Measurements from ENCODE around the gene PDIA6. TPM values are rescaled to one million over a fixed set of nuclear protein-coding genes. Genes with fewer than 3 reads are reported as not detected.

The PDIA6 gene
- total and polyA plus RNA-seq, 10 of the 15 experiments (the other 5 are each of a cell fraction or from before 2014, with no cell fraction given): 148 to 526 (median 209) TPM

- TF ChIP-seq USF2 (IDR thresholded peaks at IDR 0.05; ENCODE audit: borderline replicate concordance, low read depth, low read length) (no peak), ZNF217 (IDR thresholded peaks at IDR 0.05) (no peak), SPI1 (IDR thresholded peaks at IDR 0.05; ENCODE audit: borderline replicate concordance, insufficient read depth, low read depth, low read length) (no peak)
Measured at GRCh38 chr2:10742666-10743065, 69.9 kb downstream of the PDIA6 start (continued).

DNA sequence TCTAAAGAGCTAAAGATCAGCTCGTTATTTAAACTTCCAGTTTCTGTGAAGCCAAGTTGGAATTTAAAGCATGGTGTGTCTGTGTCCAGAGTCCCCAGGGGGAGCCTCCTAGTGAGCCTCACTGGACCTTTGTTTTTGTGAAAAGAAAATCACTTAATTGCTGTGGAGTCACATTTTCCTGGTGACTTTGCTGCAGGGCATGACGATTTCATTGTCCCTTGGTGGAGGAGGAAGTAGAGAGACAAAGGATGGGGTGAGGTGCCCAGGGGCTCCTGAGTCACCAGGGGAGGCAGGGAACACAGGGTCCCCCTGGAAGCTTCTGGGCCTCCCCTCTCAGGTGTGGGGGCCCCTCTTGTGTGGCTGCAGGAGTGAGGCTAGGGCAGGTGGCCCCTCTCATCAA lies 71.4 kb downstream of the PDIA6 start:
- in situ Hi-C loops (cut with MboI) (no loop called here), intact Hi-C loops (cut with micrococcal nuclease; ENCODE audit: unreplicated experiment) (no loop called here)
- BruUV-seq (replicated peaks): no TSS peak
- CTCF ChIA-PET: no interaction called here
- Histone ChIP-seq H3K4me3 (no peak overlapping the region), H3K27ac (ENCODE audit: control insufficient read depth, insufficient read depth) (no peak overlapping the region), H3K79me2 (ENCODE audit: control insufficient read depth, insufficient read depth, low read length) (no peaks in the 10 kb centered on the region), H4K20me1 (ENCODE audit: control insufficient read depth, insufficient read depth) (no peaks in the 10 kb centered on the region), H3K9me3 (replicated peaks; ENCODE audit: control insufficient read depth, insufficient read depth, low read length) (no peaks in the 10 kb centered on the region), H3K27me3 (replicated peaks in 1 of 2; ENCODE audit: control insufficient read depth in 2 of 2, insufficient read depth in 2 of 2, low read length in 1 of 2) (no peaks in the 10 kb centered on the region), H3K36me3 (ENCODE audit: control insufficient read depth in 2 of 2, insufficient read depth in 2 of 2, low read length in 1 of 2) (no peaks in the 10 kb centered on the region), H2AFZ (ENCODE audit: control insufficient read depth, low read depth, low read length) (no peak overlapping the region), H3K4me1 (ENCODE audit: control insufficient read depth, insufficient read depth, low read length) (peaks cover 4% of the 10 kb centered on the region), H3K9ac (ENCODE audit: control insufficient read depth, insufficient read depth, low read length) (no peak overlapping the region), H3K4me2 (ENCODE audit: control insufficient read depth, insufficient read depth) (no peak overlapping the region)
- 8% methylated on average over 2 of the region's 2 CpGs for WGBS (ENCODE audit: insufficient coverage, insufficient replicate concordance, low lambda C conversion rate, missing lambda C conversion rate)
- SMC1A ChIA-PET (ENCODE audit: uncharacterized antibody, unreplicated experiment): interaction anchor here (0.9 kb wide), 1 partner anchor 123 kb away, joined by 3 read pairs; no protein-coding TSS in a partner anchor
- POLR2A ChIA-PET: no interaction called here
- FAIRE-seq: no peak
- no peak for DNase-seq (ENCODE audit: low read depth, low spot score)
- RAD21 ChIA-PET (ENCODE audit: unreplicated experiment): interaction anchor here (0.5 kb wide), 1 partner anchor 359 kb away, joined by 4 read pairs; no protein-coding TSS in a partner anchor
- no peak for ATAC-seq
- TF ChIP-seq LARP7 (IDR thresholded peaks at IDR 0.05) (no peak), FOXM1 (IDR thresholded peaks at IDR 0.05; ENCODE audit: low read depth, low read length) (no peak), SREBF1 (IDR thresholded peaks at IDR 0.05; ENCODE audit: low read length) (no peak), NRF1 (conservative IDR thresholded peaks at IDR 0.05; ENCODE audit: low read depth, low read length) (no peak), NR2C1 (IDR thresholded peaks at IDR 0.05) (no peak)
- TF ChIP-seq, protein P1, sequence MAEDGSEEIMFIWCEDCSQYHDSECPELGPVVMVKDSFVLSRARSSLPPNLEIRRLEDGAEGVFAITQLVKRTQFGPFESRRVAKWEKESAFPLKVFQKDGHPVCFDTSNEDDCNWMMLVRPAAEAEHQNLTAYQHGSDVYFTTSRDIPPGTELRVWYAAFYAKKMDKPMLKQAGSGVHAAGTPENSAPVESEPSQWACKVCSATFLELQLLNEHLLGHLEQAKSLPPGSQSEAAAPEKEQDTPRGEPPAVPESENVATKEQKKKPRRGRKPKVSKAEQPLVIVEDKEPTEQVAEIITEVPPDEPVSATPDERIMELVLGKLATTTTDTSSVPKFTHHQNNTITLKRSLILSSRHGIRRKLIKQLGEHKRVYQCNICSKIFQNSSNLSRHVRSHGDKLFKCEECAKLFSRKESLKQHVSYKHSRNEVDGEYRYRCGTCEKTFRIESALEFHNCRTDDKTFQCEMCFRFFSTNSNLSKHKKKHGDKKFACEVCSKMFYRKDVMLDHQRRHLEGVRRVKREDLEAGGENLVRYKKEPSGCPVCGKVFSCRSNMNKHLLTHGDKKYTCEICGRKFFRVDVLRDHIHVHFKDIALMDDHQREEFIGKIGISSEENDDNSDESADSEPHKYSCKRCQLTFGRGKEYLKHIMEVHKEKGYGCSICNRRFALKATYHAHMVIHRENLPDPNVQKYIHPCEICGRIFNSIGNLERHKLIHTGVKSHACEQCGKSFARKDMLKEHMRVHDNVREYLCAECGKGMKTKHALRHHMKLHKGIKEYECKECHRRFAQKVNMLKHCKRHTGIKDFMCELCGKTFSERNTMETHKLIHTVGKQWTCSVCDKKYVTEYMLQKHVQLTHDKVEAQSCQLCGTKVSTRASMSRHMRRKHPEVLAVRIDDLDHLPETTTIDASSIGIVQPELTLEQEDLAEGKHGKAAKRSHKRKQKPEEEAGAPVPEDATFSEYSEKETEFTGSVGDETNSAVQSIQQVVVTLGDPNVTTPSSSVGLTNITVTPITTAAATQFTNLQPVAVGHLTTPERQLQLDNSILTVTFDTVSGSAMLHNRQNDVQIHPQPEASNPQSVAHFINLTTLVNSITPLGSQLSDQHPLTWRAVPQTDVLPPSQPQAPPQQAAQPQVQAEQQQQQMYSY (CRISPR knock-in tag; IDR thresholded peaks at IDR 0.05): no peak
- TF ChIP-seq, protein P2, sequence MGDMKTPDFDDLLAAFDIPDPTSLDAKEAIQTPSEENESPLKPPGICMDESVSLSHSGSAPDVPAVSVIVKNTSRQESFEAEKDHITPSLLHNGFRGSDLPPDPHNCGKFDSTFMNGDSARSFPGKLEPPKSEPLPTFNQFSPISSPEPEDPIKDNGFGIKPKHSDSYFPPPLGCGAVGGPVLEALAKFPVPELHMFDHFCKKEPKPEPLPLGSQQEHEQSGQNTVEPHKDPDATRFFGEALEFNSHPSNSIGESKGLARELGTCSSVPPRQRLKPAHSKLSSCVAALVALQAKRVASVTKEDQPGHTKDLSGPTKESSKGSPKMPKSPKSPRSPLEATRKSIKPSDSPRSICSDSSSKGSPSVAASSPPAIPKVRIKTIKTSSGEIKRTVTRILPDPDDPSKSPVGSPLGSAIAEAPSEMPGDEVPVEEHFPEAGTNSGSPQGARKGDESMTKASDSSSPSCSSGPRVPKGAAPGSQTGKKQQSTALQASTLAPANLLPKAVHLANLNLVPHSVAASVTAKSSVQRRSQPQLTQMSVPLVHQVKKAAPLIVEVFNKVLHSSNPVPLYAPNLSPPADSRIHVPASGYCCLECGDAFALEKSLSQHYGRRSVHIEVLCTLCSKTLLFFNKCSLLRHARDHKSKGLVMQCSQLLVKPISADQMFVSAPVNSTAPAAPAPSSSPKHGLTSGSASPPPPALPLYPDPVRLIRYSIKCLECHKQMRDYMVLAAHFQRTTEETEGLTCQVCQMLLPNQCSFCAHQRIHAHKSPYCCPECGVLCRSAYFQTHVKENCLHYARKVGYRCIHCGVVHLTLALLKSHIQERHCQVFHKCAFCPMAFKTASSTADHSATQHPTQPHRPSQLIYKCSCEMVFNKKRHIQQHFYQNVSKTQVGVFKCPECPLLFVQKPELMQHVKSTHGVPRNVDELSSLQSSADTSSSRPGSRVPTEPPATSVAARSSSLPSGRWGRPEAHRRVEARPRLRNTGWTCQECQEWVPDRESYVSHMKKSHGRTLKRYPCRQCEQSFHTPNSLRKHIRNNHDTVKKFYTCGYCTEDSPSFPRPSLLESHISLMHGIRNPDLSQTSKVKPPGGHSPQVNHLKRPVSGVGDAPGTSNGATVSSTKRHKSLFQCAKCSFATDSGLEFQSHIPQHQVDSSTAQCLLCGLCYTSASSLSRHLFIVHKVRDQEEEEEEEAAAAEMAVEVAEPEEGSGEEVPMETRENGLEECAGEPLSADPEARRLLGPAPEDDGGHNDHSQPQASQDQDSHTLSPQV (IDR thresholded peaks at IDR 0.05): no peak
- TF ChIP-seq, protein P3, sequence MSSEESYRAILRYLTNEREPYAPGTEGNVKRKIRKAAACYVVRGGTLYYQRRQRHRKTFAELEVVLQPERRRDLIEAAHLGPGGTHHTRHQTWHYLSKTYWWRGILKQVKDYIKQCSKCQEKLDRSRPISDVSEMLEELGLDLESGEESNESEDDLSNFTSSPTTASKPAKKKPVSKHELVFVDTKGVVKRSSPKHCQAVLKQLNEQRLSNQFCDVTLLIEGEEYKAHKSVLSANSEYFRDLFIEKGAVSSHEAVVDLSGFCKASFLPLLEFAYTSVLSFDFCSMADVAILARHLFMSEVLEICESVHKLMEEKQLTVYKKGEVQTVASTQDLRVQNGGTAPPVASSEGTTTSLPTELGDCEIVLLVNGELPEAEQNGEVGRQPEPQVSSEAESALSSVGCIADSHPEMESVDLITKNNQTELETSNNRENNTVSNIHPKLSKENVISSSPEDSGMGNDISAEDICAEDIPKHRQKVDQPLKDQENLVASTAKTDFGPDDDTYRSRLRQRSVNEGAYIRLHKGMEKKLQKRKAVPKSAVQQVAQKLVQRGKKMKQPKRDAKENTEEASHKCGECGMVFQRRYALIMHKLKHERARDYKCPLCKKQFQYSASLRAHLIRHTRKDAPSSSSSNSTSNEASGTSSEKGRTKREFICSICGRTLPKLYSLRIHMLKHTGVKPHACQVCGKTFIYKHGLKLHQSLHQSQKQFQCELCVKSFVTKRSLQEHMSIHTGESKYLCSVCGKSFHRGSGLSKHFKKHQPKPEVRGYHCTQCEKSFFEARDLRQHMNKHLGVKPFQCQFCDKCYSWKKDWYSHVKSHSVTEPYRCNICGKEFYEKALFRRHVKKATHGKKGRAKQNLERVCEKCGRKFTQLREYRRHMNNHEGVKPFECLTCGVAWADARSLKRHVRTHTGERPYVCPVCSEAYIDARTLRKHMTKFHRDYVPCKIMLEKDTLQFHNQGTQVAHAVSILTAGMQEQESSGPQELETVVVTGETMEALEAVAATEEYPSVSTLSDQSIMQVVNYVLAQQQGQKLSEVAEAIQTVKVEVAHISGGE (CRISPR knock-in tag; IDR thresholded peaks at IDR 0.05): no peak

Data from GM12878 (cell line).